ENCODE results near the gene ETV1. TPM values are rescaled to one million over a fixed set of nuclear protein-coding genes. Genes with fewer than 3 reads are reported as not detected.

The ETV1 gene
- total and polyA plus RNA-seq, 9 of the 15 experiments (the other 6 are each of a cell fraction or from before 2014, with no cell fraction given) = 7.2 to 27.4 (median 14.0) TPM

GRCh38 chr7:13894377-13894776 lies 95.1 kb downstream of the ETV1 start:
- in situ Hi-C loops (cut with MboI) (no loop called here), intact Hi-C loops (cut with micrococcal nuclease) (no loop called here)
- ATAC-seq (no peak), FAIRE-seq (no peak), DNase-seq (ENCODE audit: extremely low read depth in 1 of 4, low spot score in 3 of 4) (no peak)
- no peaks in the 10 kb centered on the region for H3K36me3 ChIP-seq (ENCODE audit: control insufficient read depth, insufficient read depth, low read length)
- no peak overlapping the region for H2AFZ ChIP-seq (ENCODE audit: low read depth, low read length)
- H3K9ac ChIP-seq (ENCODE audit: insufficient read depth in 1 of 2, low read depth in 2 of 2, low read length in 2 of 2) = no peak overlapping the region
- H3K27ac ChIP-seq (ENCODE audit: extremely low read depth, low read depth, low read length) = no peak overlapping the region
- no peak overlapping the region for H3K4me3 ChIP-seq
- H3K79me2 ChIP-seq (ENCODE audit: control insufficient read depth, insufficient read depth, low read length) = no peaks in the 10 kb centered on the region
- TF ChIP-seq, protein P1, sequence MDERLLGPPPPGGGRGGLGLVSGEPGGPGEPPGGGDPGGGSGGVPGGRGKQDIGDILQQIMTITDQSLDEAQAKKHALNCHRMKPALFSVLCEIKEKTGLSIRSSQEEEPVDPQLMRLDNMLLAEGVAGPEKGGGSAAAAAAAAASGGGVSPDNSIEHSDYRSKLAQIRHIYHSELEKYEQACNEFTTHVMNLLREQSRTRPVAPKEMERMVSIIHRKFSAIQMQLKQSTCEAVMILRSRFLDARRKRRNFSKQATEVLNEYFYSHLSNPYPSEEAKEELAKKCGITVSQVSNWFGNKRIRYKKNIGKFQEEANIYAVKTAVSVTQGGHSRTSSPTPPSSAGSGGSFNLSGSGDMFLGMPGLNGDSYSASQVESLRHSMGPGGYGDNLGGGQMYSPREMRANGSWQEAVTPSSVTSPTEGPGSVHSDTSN (CRISPR knock-in tag; IDR thresholded peaks at IDR 0.05; ENCODE audit: low read depth) = no peak
- TF ChIP-seq, protein P1 (tag; conservative IDR thresholded peaks at IDR 0.05; ENCODE audit: low read depth) = peak; percentile 41; the same call in 1 of the 2 replicates
- TF ChIP-seq ZBTB9 (CRISPR knock-in tag; IDR thresholded peaks at IDR 0.05) = no peak
- TF ChIP-seq ZNF407 (IDR thresholded peaks at IDR 0.05; ENCODE audit: low read depth) = 0 out of 2 replicates have a peak, but pooled peaks have one; percentile 52
- H3K9me3 ChIP-seq (replicated peaks; ENCODE audit: control insufficient read depth, insufficient read depth, low read depth, low read length) = no peaks in the 10 kb centered on the region
- H4K20me1 ChIP-seq (replicated peaks; ENCODE audit: control insufficient read depth, insufficient read depth, low read length) = no peaks in the 10 kb centered on the region
- H3K27me3 ChIP-seq (ENCODE audit: control insufficient read depth in 2 of 2, insufficient read depth in 2 of 2, low read length in 2 of 2) = no peaks in the 10 kb centered on the region
- POLR2A ChIA-PET = interaction anchor here (0.7 kb wide), 1 partner anchor 23 kb away, joined by 3 read pairs; no protein-coding TSS in a partner anchor
- no peak overlapping the region for H3K4me2 ChIP-seq (ENCODE audit: insufficient read depth, low read length)
- H3K4me1 ChIP-seq (replicated peaks in 1 of 2; ENCODE audit: control insufficient read depth in 2 of 2, insufficient read depth in 2 of 2, low read length in 2 of 2) = no peaks in the 10 kb centered on the region
- BruUV-seq (replicated peaks) = no TSS peak
- WGBS (ENCODE audit: insufficient coverage, low coverage, missing lambda C conversion rate) = 60% methylated on average over 2 of the region's 2 CpGs
- CTCF ChIA-PET (ENCODE audit: low intra/inter-chr PET ratio) = no interaction called here
- no peaks in the 10 kb centered on the region for H3K9me1 ChIP-seq (ENCODE audit: control insufficient read depth, insufficient read depth, low read length)
